B cell (primary cell): ENCODE results near the gene PLCB4. TPM values are rescaled to one million over a fixed set of nuclear protein-coding genes. Genes with fewer than 3 reads are reported as not detected.

Experiments used
- ATAC-seq: fragments of 200-7000 bp; cut with Tn5 transposase; one replicate; pipeline ENCODE4 v1.10.0; 2021; ENCODE audit warnings: low read depth, mild to moderate bottlenecking, moderate number of reproducible peaks, moderate library complexity
- CTCF ChIA-PET: fragments of 350-600 bp; sonication (Branson Sonifier 250); formaldehyde crosslinking; loops from one replicate; lab custom pipeline; 2021; ENCODE audit warnings: antibody characterized with exemption, inconsistent platforms; lab: Charles Lee
- POLR2A ChIA-PET: fragments of 350-600 bp; sonication (Branson Sonifier 250); formaldehyde crosslinking; loops from one replicate; lab custom pipeline; 2021; ENCODE audit warnings: antibody characterized with exemption; lab: Charles Lee
- DNase-seq: peaks from one replicate; pipeline ENCODE4 v3.0.0; 2013
- H2AFZ ChIP-seq: 2 replicates; pipeline ENCODE4 v1.6.1; 2012; ENCODE audit warnings: mild to moderate bottlenecking, low read depth, low read length; ENCODE audit not compliant: insufficient read depth, poor library complexity, severe bottlenecking
- H3K27ac ChIP-seq, 2 donors: 1 replicate in 1 of 2; 2 replicates in 1 of 2; pipeline ENCODE4 v1.5.1; 2012 to 2013; ENCODE audit warnings: low read length in 2 of 2, mild to moderate bottlenecking in 2 of 2, moderate library complexity in 1 of 2
- H3K27me3 ChIP-seq, 4 experiments: fragments of 200-600 bp in 1 of 4; sonication (generic) in 1 of 4; replicated peaks in 1 of 4; 1 replicate in 2 of 4; 2 replicates in 2 of 4; pipeline versions ENCODE4 v1.6.1 to v1.7.0; 2013 to 2016; ENCODE audit warnings: low read length in 3 of 4, mild to moderate bottlenecking in 2 of 4, mixed read lengths in 1 of 4, moderate library complexity in 1 of 4; ENCODE audit not compliant: insufficient read depth in 4 of 4, control insufficient read depth in 3 of 4; ENCODE audit errors: control extremely low read depth in 1 of 4
- H3K36me3 ChIP-seq, 2 experiments: replicated peaks in 1 of 2; 1 replicate in 1 of 2; 2 replicates in 1 of 2; pipeline versions ENCODE4 v1.6.1 to v1.7.1; 2013; ENCODE audit warnings: low read length in 1 of 2; ENCODE audit not compliant: insufficient read depth in 2 of 2, control insufficient read depth in 1 of 2; ENCODE audit errors: control extremely low read depth in 1 of 2, extremely low read depth in 1 of 2
- H3K4me1 ChIP-seq, 2 donors: fragments of 200-600 bp in 1 of 2; sonication (generic) in 1 of 2; 1 replicate in 1 of 2; 2 replicates in 1 of 2; pipeline versions ENCODE4 v1.5.1 to v1.6.1; 2013 to 2017; ENCODE audit warnings: low read length in 2 of 2; ENCODE audit not compliant: control insufficient read depth in 2 of 2, insufficient read depth in 2 of 2
- H3K4me2 ChIP-seq: replicated peaks from 2 replicates; pipeline ENCODE3; 2012; ENCODE audit warnings: mild to moderate bottlenecking, low read depth, low read length; ENCODE audit not compliant: poor library complexity, severe bottlenecking
- H3K4me3 ChIP-seq, 5 experiments: fragments of 200-600 bp in 1 of 5; sonication (generic) in 1 of 5; 1 replicate in 3 of 5; 2 replicates in 2 of 5; pipeline versions ENCODE4 v1.5.1 to v1.7.0; 2011 to 2016; ENCODE audit warnings: low read length in 4 of 5, mild to moderate bottlenecking in 4 of 5, low read depth in 2 of 5, control low read depth in 1 of 5, moderate library complexity in 1 of 5; ENCODE audit not compliant: insufficient read depth in 1 of 5; ENCODE audit errors: control extremely low read depth in 1 of 5, extremely low read depth in 1 of 5
- H3K79me2 ChIP-seq: fragments of 200-600 bp; sonication (generic); one replicate; pipeline ENCODE4 v1.6.0; 2016; ENCODE audit warnings: low read length; ENCODE audit not compliant: control insufficient read depth, insufficient read depth
- H3K9ac ChIP-seq: fragments of 200-600 bp; sonication (generic); 2 replicates; pipeline ENCODE4 v1.6.1; 2017; ENCODE audit warnings: mild to moderate bottlenecking, low read length, moderate library complexity
- H3K9me3 ChIP-seq, 3 donors: one replicate each; pipeline versions ENCODE4 v1.6.1 to v1.7.1; 2013; ENCODE audit warnings: low read length in 2 of 3; ENCODE audit not compliant: control insufficient read depth in 2 of 3, insufficient read depth in 1 of 3; ENCODE audit errors: control extremely low read depth in 1 of 3
- H4K20me1 ChIP-seq: 2 replicates; pipeline ENCODE4 v1.6.0; 2012; ENCODE audit warnings: mild to moderate bottlenecking, low read length; ENCODE audit not compliant: insufficient read depth, control insufficient read depth, poor library complexity, severe bottlenecking
- H3K27ac Mint-ChIP-seq: one replicate; pipeline ENCODE4 v1.8.0; 2021; ENCODE audit warnings: mixed read lengths
- H3K27me3 Mint-ChIP-seq: one replicate; pipeline ENCODE4 v1.8.0; 2021; ENCODE audit warnings: mixed read lengths
- H3K4me1 Mint-ChIP-seq: one replicate; pipeline ENCODE4 v1.8.0; 2021; ENCODE audit warnings: mixed read lengths
- H3K4me3 Mint-ChIP-seq: one replicate; pipeline ENCODE4 v1.8.0; 2021; ENCODE audit warnings: mixed read lengths
- H3K9me3 Mint-ChIP-seq: one replicate; pipeline ENCODE4 v1.8.0; 2022; ENCODE audit warnings: mixed read lengths; ENCODE audit not compliant: insufficient read depth
- EZH2 ChIP-seq: IDR thresholded peaks from 2 replicates; pipeline ENCODE4 v1.6.1; 2012; ENCODE audit warnings: borderline replicate concordance, low read depth, mild to moderate bottlenecking, moderate library complexity, low read length; ENCODE audit not compliant: insufficient read depth, poor library complexity, severe bottlenecking
- intact Hi-C: fragments of 100-400 bp; cut with micrococcal nuclease; formaldehyde crosslinking; loops from one replicate; pipeline ENCODE4 v1.10.0; 2022
- polyA plus RNA-seq: library from polyadenylated mRNA; depleted of rRNA; stranded (reverse); fragments of >200 nt; gene quantifications from 2 replicates; pipeline ENCODE4 v1.2.3, GENCODE V29; 2012
- total RNA-seq, 2 donors: library from RNA; stranded (reverse); fragments of 120-200 nt in 1 of 2; gene quantifications; 1 replicate in 1 of 2; 2 replicates in 1 of 2; pipeline versions ENCODE4 v1.2.3 to v1.2.4, GENCODE V29; 2013 to 2022
- TF ChIP-seq, protein P1 (sequence below): fragments of 200-600 bp; IDR thresholded peaks from one replicate; pipeline ENCODE4 v1.8.0; 2022; ENCODE audit warnings: antibody characterized with exemption, mild to moderate bottlenecking

Gene PLCB4
- total and polyA plus RNA-seq, 2 donors (not counting 1 experiment from before 2014, with no cell fraction given) = not detected

DNA sequence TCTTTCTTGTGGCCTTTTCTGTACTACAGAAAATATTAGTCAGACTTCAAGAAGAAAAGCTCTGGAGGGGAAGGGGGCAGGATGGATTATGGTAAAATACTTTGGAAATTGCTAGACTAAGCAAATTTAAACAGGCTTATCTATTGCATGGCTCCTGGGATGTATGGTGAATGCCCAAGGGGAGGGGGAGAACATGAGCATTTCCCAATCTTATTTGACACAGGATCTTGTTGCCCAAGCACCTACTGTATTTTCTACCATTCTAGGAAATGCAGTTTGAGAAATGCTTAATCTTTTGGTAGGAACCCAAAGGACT, 359.4 kb downstream of the PLCB4 start:
- Histone ChIP-seq H3K36me3 (no peaks in the 10 kb centered on the region), H3K9me3 (no peaks in the 10 kb centered on the region), H3K9ac (no peak overlapping the region), H3K4me1 (peaks cover 0 to 2% of the 10 kb centered on the region in 2 donors), H3K79me2 (no peaks in the 10 kb centered on the region), H4K20me1 (no peaks in the 10 kb centered on the region), H3K4me3 (no peak overlapping the region), H3K27ac (no peak overlapping the region), H3K27me3 (no peaks in the 10 kb centered on the region), H3K4me2 (no peak overlapping the region), H2AFZ (no peak overlapping the region)
- peaks cover 2% of the 10 kb centered on the region for H3K4me1 Mint-ChIP-seq
- no peaks in the 10 kb centered on the region for H3K9me3 Mint-ChIP-seq
- no peak overlapping the region for H3K27ac Mint-ChIP-seq
- ChIA-PET CTCF (no interaction called here), POLR2A (no interaction called here)
- ATAC-seq (no peak), DNase-seq (no peak)
- no peaks in the 10 kb centered on the region for H3K27me3 Mint-ChIP-seq
- H3K4me3 Mint-ChIP-seq = no peak overlapping the region
- intact Hi-C loops = no loop called here
- no peak for TF ChIP-seq EZH2
- TF ChIP-seq, protein P1, sequence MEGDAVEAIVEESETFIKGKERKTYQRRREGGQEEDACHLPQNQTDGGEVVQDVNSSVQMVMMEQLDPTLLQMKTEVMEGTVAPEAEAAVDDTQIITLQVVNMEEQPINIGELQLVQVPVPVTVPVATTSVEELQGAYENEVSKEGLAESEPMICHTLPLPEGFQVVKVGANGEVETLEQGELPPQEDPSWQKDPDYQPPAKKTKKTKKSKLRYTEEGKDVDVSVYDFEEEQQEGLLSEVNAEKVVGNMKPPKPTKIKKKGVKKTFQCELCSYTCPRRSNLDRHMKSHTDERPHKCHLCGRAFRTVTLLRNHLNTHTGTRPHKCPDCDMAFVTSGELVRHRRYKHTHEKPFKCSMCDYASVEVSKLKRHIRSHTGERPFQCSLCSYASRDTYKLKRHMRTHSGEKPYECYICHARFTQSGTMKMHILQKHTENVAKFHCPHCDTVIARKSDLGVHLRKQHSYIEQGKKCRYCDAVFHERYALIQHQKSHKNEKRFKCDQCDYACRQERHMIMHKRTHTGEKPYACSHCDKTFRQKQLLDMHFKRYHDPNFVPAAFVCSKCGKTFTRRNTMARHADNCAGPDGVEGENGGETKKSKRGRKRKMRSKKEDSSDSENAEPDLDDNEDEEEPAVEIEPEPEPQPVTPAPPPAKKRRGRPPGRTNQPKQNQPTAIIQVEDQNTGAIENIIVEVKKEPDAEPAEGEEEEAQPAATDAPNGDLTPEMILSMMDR = no peak

DNA sequence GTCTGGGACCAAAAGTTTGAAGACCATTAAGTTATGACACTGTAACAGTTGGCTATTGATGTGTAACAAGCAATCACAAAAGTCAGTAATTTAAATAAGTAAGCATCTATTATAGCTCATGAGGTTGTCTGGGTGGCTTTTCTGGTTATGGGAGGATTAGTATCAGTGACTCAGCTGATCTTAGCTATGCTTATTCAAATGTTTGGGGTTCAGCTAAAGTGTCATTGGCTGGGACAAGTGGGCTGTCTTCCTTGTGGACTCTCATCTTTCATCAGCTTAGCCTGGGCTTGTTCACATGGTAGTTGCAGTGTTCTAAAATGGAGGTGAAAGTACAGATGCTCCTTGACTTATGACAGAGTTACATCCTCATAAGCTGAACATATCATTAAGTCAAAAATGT, 370.9 kb downstream of the PLCB4 start:
- Histone ChIP-seq H4K20me1 (no peaks in the 10 kb centered on the region), H3K27me3 (no peaks in the 10 kb centered on the region), H3K79me2 (no peaks in the 10 kb centered on the region), H3K36me3 (no peaks in the 10 kb centered on the region), H3K4me2 (no peak overlapping the region), H3K4me3 (no peak overlapping the region), H3K4me1 (no peaks in the 10 kb centered on the region), H3K27ac (no peak overlapping the region), H3K9ac (no peak overlapping the region), H3K9me3 (peaks cover 0 to 2% (median 0%) of the 10 kb centered on the region in 3 donors), H2AFZ (no peak overlapping the region)
- Mint-ChIP-seq H3K4me1 (no peaks in the 10 kb centered on the region), H3K27ac (no peak overlapping the region), H3K27me3 (no peaks in the 10 kb centered on the region), H3K4me3 (no peak overlapping the region), H3K9me3 (peaks cover 7% of the 10 kb centered on the region)
- POLR2A ChIA-PET = no interaction called here
- no peak for TF ChIP-seq EZH2
- TF ChIP-seq, protein P1 = no peak
- intact Hi-C loops = no loop called here
- no peak for ATAC-seq
- CTCF ChIA-PET = interaction anchor here (1.3 kb wide), 1 partner anchor 31 kb away, joined by 3 read pairs; no protein-coding TSS in a partner anchor
- DNase-seq = no peak
